GM13977 (cell line): ENCODE data around the gene UNC5B.

Experiments used
- DNase-seq: peaks from one replicate; pipeline ENCODE4 v3.0.0; 2012; ENCODE audit warnings: low spot score
- CTCF ChIP-seq: IDR thresholded peaks from 2 replicates; pipeline ENCODE4 v1.5.1; 2012; ENCODE audit warnings: mild to moderate bottlenecking, control low read depth; ENCODE audit not compliant: insufficient read depth; ENCODE audit errors: extremely low read depth, missing control alignments
- in situ Hi-C: fragments of 300-500 bp; cut with MboI; formaldehyde crosslinking; loops from one replicate; pipeline ENCODE4 v1.12.0; 2022; ENCODE audit warnings: low sequenced_read_pairs, low pct_unique_long_range_greater_than_20kb, mixed read lengths, inconsistent platforms; ENCODE audit not compliant: unreplicated experiment

The UNC5B gene

GRCh38 chr10:71265201-71265575 is 52.8 kb downstream of the UNC5B start:
- TF ChIP-seq CTCF: no peak
- in situ Hi-C loops: no loop called here
- DNase-seq: no peak

- DNase-seq: no peak
- in situ Hi-C loops: no loop called here
- TF ChIP-seq CTCF: no peak
Observed at GRCh38 chr10:71265618-71266146, 53.3 kb downstream of the UNC5B start.

DNA sequence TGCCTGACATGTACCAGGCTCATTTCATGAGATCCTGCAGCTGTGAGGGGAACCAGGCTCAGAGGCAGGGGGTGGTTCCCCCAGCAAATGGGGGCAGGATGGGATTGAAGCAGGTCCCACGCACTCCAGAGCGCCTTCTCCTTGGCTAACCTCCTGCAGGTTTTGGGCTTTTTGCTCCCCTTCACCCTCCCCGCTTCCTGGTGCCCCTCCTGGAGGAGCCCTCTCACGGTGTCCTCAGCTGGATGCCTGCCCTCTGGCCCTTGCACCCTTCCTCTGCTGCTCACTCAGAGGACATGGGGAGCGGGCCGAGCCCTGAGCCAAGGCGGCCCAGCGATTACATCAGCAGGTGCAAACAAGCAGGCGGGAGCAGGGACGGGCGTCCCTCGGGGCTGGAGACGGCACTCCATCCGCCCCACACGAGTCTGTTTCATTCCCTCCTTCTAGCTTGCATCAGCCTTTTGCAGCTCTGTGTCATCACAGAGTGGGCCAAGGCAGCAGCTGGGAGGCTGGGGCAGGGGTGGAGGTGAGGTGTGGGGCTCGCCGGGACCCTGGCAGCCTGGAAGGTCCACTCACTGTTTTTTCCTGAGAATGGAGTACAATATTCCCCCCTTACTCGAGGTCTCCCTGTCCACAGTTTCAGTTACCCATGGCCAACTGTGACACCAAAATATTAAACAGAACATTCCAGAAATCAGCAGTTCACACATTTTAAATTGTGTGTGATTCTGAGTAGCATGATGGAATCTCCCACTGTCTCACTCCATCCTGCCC is 54.0 kb downstream of the UNC5B start:
- DNase-seq: no peak
- no peak for TF ChIP-seq CTCF
- in situ Hi-C loops: no loop called here

- no peak for TF ChIP-seq CTCF
- no peak for DNase-seq
- in situ Hi-C loops: no loop called here
Observed at GRCh38 chr10:71266918-71267442, 54.6 kb downstream of the UNC5B start.

- no peak for TF ChIP-seq CTCF
- DNase-seq: no peak
- in situ Hi-C loops: no loop called here
Observed at GRCh38 chr10:71267508-71268240, 55.3 kb downstream of the UNC5B start.

GRCh38 chr10:71268247-71268691 is 55.9 kb downstream of the UNC5B start:
- no peak for TF ChIP-seq CTCF
- in situ Hi-C loops: no loop called here
- no peak for DNase-seq
